GM21360 (cell line): ENCODE results near the gene FOXP1.

ENCODE experiments used
- ATAC-seq: cut with Tn5 transposase; IDR thresholded peaks from one replicate; pipeline ENCODE4 v1.9.1; 2021; ENCODE audit warnings: mild to moderate bottlenecking, moderate library complexity; ENCODE audit not compliant: unreplicated experiment

The FOXP1 gene

GRCh38 chr3:71166339-71167240 lies 416.9 kb downstream of the FOXP1 start:
- no peak for ATAC-seq

GRCh38 chr3:71164881-71165280 lies 418.6 kb downstream of the FOXP1 start:
- ATAC-seq: no peak

GRCh38 chr3:71163198-71163918 lies 420.2 kb downstream of the FOXP1 start:
- no peak for ATAC-seq

GRCh38 chr3:71162221-71162620 lies 421.3 kb downstream of the FOXP1 start:
- no peak for ATAC-seq

GRCh38 chr3:71160785-71161546 lies 422.6 kb downstream of the FOXP1 start:
- no peak for ATAC-seq

GRCh38 chr3:71156062-71156665 lies 427.4 kb downstream of the FOXP1 start:
- ATAC-seq: no peak

GRCh38 chr3:71154846-71155245 lies 428.7 kb downstream of the FOXP1 start:
- ATAC-seq: no peak

GRCh38 chr3:71153713-71154112 lies 429.8 kb downstream of the FOXP1 start:
- ATAC-seq: no peak

GRCh38 chr3:71152892-71153265 lies 430.6 kb downstream of the FOXP1 start:
- no peak for ATAC-seq

- no peak for ATAC-seq
Measured at GRCh38 chr3:71152039-71152891, 431.3 kb downstream of the FOXP1 start.

- peak; percentile 86 for ATAC-seq
Measured at GRCh38 chr3:71149959-71150954, 433.3 kb downstream of the FOXP1 start.

- no peak for ATAC-seq
Measured at GRCh38 chr3:71148455-71149060, 435.0 kb downstream of the FOXP1 start.

- no peak for ATAC-seq
Measured at GRCh38 chr3:71146673-71147072, 436.9 kb downstream of the FOXP1 start.

- ATAC-seq: no peak
Measured at GRCh38 chr3:71145954-71146353, 437.6 kb downstream of the FOXP1 start.

GRCh38 chr3:71144525-71145253 lies 438.8 kb downstream of the FOXP1 start:
- no peak for ATAC-seq

GRCh38 chr3:71143493-71143892 lies 440.0 kb downstream of the FOXP1 start:
- no peak for ATAC-seq

- ATAC-seq: no peak
Measured at GRCh38 chr3:71142441-71143161, 440.9 kb downstream of the FOXP1 start.
